Gastroesophageal sphincter (tissue), 4 donors: ENCODE measurements around the gene CEBPZ. TPM values are rescaled to one million over a fixed set of nuclear protein-coding genes. Genes with fewer than 3 reads are reported as not detected.

Experiments used
- ATAC-seq: fragments of 150-250 bp; one replicate; pipeline ENCODE4 v1.9.1; 2016; ENCODE audit warnings: mild to moderate bottlenecking, moderate library complexity
- H3K27ac ChIP-seq, 4 donors: fragments of 200-600 bp; sonication (generic) in 3 of 4; 1 replicate in 3 of 4; 2 replicates in 1 of 4; pipeline ENCODE4 v1.5.1; 2016 to 2019
- H3K27me3 ChIP-seq: fragments of 200-600 bp; sonication (generic); one replicate; pipeline ENCODE4 v1.5.1; 2019
- H3K36me3 ChIP-seq, 2 donors: fragments of 200-600 bp; sonication (generic); one replicate each; pipeline ENCODE4 v1.5.1; 2019; ENCODE audit warnings: control low read depth in 1 of 2
- H3K4me1 ChIP-seq, 3 donors: fragments of 200-600 bp; sonication (generic); 1 replicate in 2 of 3; 2 replicates in 1 of 3; pipeline ENCODE4 v1.5.1; 2016 to 2019; ENCODE audit warnings: control low read depth in 2 of 3
- H3K4me3 ChIP-seq, 2 donors: fragments of 200-600 bp; sonication (generic); one replicate each; pipeline ENCODE4 v1.5.1; 2019; ENCODE audit warnings: mild to moderate bottlenecking in 1 of 2, moderate library complexity in 1 of 2
- H3K9me3 ChIP-seq, 3 donors: fragments of 200-600 bp; sonication (generic); one replicate each; pipeline ENCODE4 v1.5.1; 2017 to 2019; ENCODE audit warnings: control low read depth in 2 of 3
- CTCF ChIP-seq, 4 experiments: fragments of 200-600 bp in 2 of 4; fragments of 450-650 bp in 2 of 4; sonication (generic) in 1 of 4; IDR thresholded peaks; one replicate each; pipeline ENCODE4 v1.5.1; 2017 to 2019; ENCODE audit warnings: antibody characterized with exemption in 4 of 4, mild to moderate bottlenecking in 2 of 4, moderate library complexity in 2 of 4
- EP300 ChIP-seq: sonication (generic); formaldehyde crosslinking; IDR thresholded peaks from one replicate; pipeline ENCODE4 v1.6.1; 2017; ENCODE audit warnings: antibody characterized with exemption, mild to moderate bottlenecking
- POLR2A ChIP-seq, 2 donors: fragments of 450-650 bp; IDR thresholded peaks; one replicate each; pipeline ENCODE4 v1.6.1; 2017; ENCODE audit warnings: antibody characterized with exemption in 2 of 2, mild to moderate bottlenecking in 2 of 2, moderate library complexity in 1 of 2
- POLR2AphosphoS5 ChIP-seq: sonication (generic); formaldehyde crosslinking; IDR thresholded peaks from one replicate; pipeline ENCODE4 v1.6.1; 2017; ENCODE audit warnings: antibody characterized with exemption
- WGBS, 2 donors: methylation state at CpG; one replicate each; pipeline ENCODE4 v1.1.5; 2018; ENCODE audit warnings: low coverage in 1 of 2; 5-methylcytosine and 5-hydroxymethylcytosine counted together
- total RNA-seq, 4 donors: library from RNA; depleted of rRNA; stranded (reverse); fragments of >200 nt; gene quantifications; one replicate each; pipeline ENCODE4 v1.1.0, GENCODE V29; 2016

The CEBPZ gene
- total RNA-seq, 4 donors from 2014 or later, result 22.1 to 48.9 (median 41.8) TPM

- Histone ChIP-seq H3K4me3 (no peak overlapping the region), H3K36me3 (no peaks in the 10 kb centered on the region), H3K27ac (no peak overlapping the region), H3K27me3 (no peaks in the 10 kb centered on the region), H3K9me3 (no peaks in the 10 kb centered on the region), H3K4me1 (no peaks in the 10 kb centered on the region)
- TF ChIP-seq EP300, result no peak
- no peak for TF ChIP-seq POLR2A (IDR thresholded peaks at IDR 0.05)
- no peak for TF ChIP-seq POLR2AphosphoS5
- TF ChIP-seq CTCF (IDR thresholded peaks at IDR 0.05), result no peak
- WGBS, 2 donors, result 50 to 58% methylated on average over 5 to 13 of the region's 17 CpGs
- no peak for ATAC-seq
Measured at GRCh38 chr2:37181726-37182684, 49.4 kb downstream of the CEBPZ start.

- Histone ChIP-seq H3K36me3 (no peaks in the 10 kb centered on the region), H3K4me3 (no peak overlapping the region), H3K4me1 (no peaks in the 10 kb centered on the region), H3K9me3 (no peaks in the 10 kb centered on the region), H3K27me3 (no peaks in the 10 kb centered on the region), H3K27ac (no peak overlapping the region)
- TF ChIP-seq POLR2A (IDR thresholded peaks at IDR 0.05) (no peak), EP300 (no peak), CTCF (IDR thresholded peaks at IDR 0.05) (no peak), POLR2AphosphoS5 (no peak)
- 89 to 90% methylated on average over 2 to 4 of the region's 5 CpGs for WGBS, 2 donors
- ATAC-seq, result no peak
Measured at GRCh38 chr2:37180640-37181039, 50.8 kb downstream of the CEBPZ start.

- Histone ChIP-seq H3K4me1 (no peaks in the 10 kb centered on the region), H3K4me3 (no peak overlapping the region), H3K27me3 (no peaks in the 10 kb centered on the region), H3K36me3 (no peaks in the 10 kb centered on the region), H3K9me3 (no peaks in the 10 kb centered on the region), H3K27ac (no peak overlapping the region)
- no peak for ATAC-seq
- TF ChIP-seq CTCF (IDR thresholded peaks at IDR 0.05) (no peak), EP300 (no peak), POLR2A (IDR thresholded peaks at IDR 0.05) (no peak), POLR2AphosphoS5 (no peak)
- 46 to 64% methylated on average over 4 of the region's 4 CpGs for WGBS, 2 donors
Measured at GRCh38 chr2:37180006-37180639, 51.3 kb downstream of the CEBPZ start.

GRCh38 chr2:37173741-37174140 lies 57.7 kb downstream of the CEBPZ start:
- WGBS, 2 donors, result 80% methylated on average over 1 of the region's 1 CpG; no CpG with 5 or more reads in 1 of the 2 donors
- no peak for ATAC-seq
- H3K27me3 ChIP-seq, result peaks cover 3% of the 10 kb centered on the region
- no peaks in the 10 kb centered on the region for H3K9me3 ChIP-seq
- no peak for TF ChIP-seq POLR2AphosphoS5
- no peak for TF ChIP-seq EP300
- TF ChIP-seq POLR2A (IDR thresholded peaks at IDR 0.05), result no peak
- TF ChIP-seq CTCF (IDR thresholded peaks at IDR 0.05), result no peak
- no peaks in the 10 kb centered on the region for H3K4me1 ChIP-seq
- no peak overlapping the region for H3K4me3 ChIP-seq
- H3K36me3 ChIP-seq, result no peaks in the 10 kb centered on the region
- no peak overlapping the region for H3K27ac ChIP-seq

- no peak for ATAC-seq
- no peak overlapping the region for H3K27ac ChIP-seq
Measured at GRCh38 chr2:37171624-37171950, 59.8 kb downstream of the CEBPZ start.

More at GRCh38 chr2:37171624-37171950, 59.8 kb downstream of the CEBPZ start:
- H3K36me3 ChIP-seq, result no peaks in the 10 kb centered on the region
- no peaks in the 10 kb centered on the region for H3K4me1 ChIP-seq
- H3K4me3 ChIP-seq, result no peak overlapping the region
- TF ChIP-seq POLR2AphosphoS5 (no peak), POLR2A (IDR thresholded peaks at IDR 0.05) (no peak), EP300 (no peak), CTCF (IDR thresholded peaks at IDR 0.05) (no peak)
- H3K9me3 ChIP-seq, result no peaks in the 10 kb centered on the region
- peaks cover 3% of the 10 kb centered on the region for H3K27me3 ChIP-seq
